NT2/D1 (cell line): ENCODE results near the gene TEK.

ENCODE experiments used
- DNase-seq: peaks from one replicate; pipeline ENCODE4 v3.0.0-alpha.2; 2011; ENCODE audit warnings: low read depth, low spot score
- H3K27me3 ChIP-seq: 2 replicates; pipeline ENCODE4 v1.6.0; 2011; ENCODE audit warnings: mild to moderate bottlenecking; ENCODE audit not compliant: insufficient read length, insufficient read depth
- H3K36me3 ChIP-seq: 2 replicates; pipeline ENCODE4 v1.6.1; 2011; ENCODE audit warnings: mild to moderate bottlenecking, low read length, mixed read lengths; ENCODE audit not compliant: insufficient read depth, insufficient read length
- H3K4me1 ChIP-seq: 2 replicates; pipeline ENCODE4 v1.5.1; 2011; ENCODE audit not compliant: insufficient read depth, insufficient read length
- H3K4me3 ChIP-seq: 2 replicates; pipeline ENCODE4 v1.5.1; 2011; ENCODE audit warnings: low read depth; ENCODE audit not compliant: insufficient read length
- H3K9ac ChIP-seq: 2 replicates; pipeline ENCODE4 v1.6.0; 2011; ENCODE audit warnings: low read depth; ENCODE audit not compliant: insufficient read length
- H3K9me3 ChIP-seq: 2 replicates; pipeline ENCODE4 v1.5.1; 2011; ENCODE audit warnings: mild to moderate bottlenecking, low read length; ENCODE audit not compliant: insufficient read depth
- SUZ12 ChIP-seq: IDR thresholded peaks from 2 replicates; pipeline ENCODE4 v1.6.1; 2011; ENCODE audit not compliant: insufficient read length, insufficient read depth; ENCODE audit errors: extremely low read depth
- YY1 ChIP-seq: IDR thresholded peaks from 2 replicates; pipeline ENCODE4 v1.6.1; 2011; ENCODE audit not compliant: insufficient read length, insufficient read depth
- ZNF274 ChIP-seq: IDR thresholded peaks from 2 replicates; pipeline ENCODE4 v1.6.1; 2011; ENCODE audit warnings: mild to moderate bottlenecking, low read depth, low read length

The TEK gene

DNA sequence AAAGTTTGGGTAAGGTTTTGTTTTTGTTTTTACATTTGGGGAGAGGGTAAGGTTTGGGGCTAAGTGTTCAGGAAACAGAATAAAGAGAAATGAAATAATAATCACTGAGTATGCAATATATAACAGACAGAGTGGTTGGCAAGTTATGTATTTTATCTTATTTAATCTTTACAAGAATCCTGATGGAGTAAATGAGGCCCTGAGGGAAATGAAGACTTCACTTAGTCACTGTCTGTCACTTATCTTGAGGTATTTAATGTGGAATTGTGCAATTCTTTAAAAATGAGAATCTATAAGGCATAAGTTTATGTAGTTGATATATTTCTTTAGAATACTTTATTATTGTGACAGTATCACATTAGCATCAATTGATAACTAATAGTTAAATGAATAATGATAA, 48.1 kb downstream of the TEK start:
- no peak for DNase-seq
- Histone ChIP-seq H3K4me3 (no peak overlapping the region), H3K9ac (no peak overlapping the region), H3K27me3 (no peaks in the 10 kb centered on the region), H3K9me3 (no peaks in the 10 kb centered on the region), H3K4me1 (no peaks in the 10 kb centered on the region), H3K36me3 (peaks cover 24% of the 10 kb centered on the region)
- TF ChIP-seq YY1 (no peak), SUZ12 (no peak), ZNF274 (no peak)

DNA sequence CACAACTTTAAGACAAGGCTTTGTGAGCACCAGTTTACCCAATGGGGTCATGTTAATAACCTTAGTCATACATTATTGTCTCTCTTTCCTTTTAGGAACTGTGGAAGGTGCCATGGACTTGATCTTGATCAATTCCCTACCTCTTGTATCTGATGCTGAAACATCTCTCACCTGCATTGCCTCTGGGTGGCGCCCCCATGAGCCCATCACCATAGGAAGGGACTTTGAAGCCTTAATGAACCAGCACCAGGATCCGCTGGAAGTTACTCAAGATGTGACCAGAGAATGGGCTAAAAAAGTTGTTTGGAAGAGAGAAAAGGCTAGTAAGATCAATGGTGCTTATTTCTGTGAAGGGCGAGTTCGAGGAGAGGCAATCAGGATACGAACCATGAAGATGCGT, 48.7 kb downstream of the TEK start:
- Histone ChIP-seq H3K4me1 (no peaks in the 10 kb centered on the region), H3K27me3 (no peaks in the 10 kb centered on the region), H3K9me3 (no peaks in the 10 kb centered on the region), H3K9ac (no peak overlapping the region), H3K4me3 (no peak overlapping the region), H3K36me3 (peaks cover 24% of the 10 kb centered on the region)
- no peak for DNase-seq
- no peak for TF ChIP-seq SUZ12
- no peak for TF ChIP-seq YY1
- no peak for TF ChIP-seq ZNF274

GRCh38 chr9:27160636-27161035, 51.6 kb downstream of the TEK start:
- no peaks in the 10 kb centered on the region for H3K9me3 ChIP-seq
- TF ChIP-seq SUZ12, result no peak
- TF ChIP-seq ZNF274, result no peak
- TF ChIP-seq YY1, result no peak
- H3K9ac ChIP-seq, result no peak overlapping the region
- no peaks in the 10 kb centered on the region for H3K4me1 ChIP-seq
- H3K36me3 ChIP-seq, result peaks cover 27% of the 10 kb centered on the region
- no peak for DNase-seq
- H3K27me3 ChIP-seq, result no peaks in the 10 kb centered on the region
- no peak overlapping the region for H3K4me3 ChIP-seq

GRCh38 chr9:27162045-27162444, 53.0 kb downstream of the TEK start:
- no peak for DNase-seq
- no peaks in the 10 kb centered on the region for H3K9me3 ChIP-seq
- no peak for TF ChIP-seq YY1
- TF ChIP-seq ZNF274, result no peak
- TF ChIP-seq SUZ12, result no peak
- peaks cover 27% of the 10 kb centered on the region for H3K36me3 ChIP-seq
- H3K9ac ChIP-seq, result no peak overlapping the region
- no peaks in the 10 kb centered on the region for H3K4me1 ChIP-seq
- H3K4me3 ChIP-seq, result no peak overlapping the region
- H3K27me3 ChIP-seq, result no peaks in the 10 kb centered on the region

GRCh38 chr9:27165068-27165467, 56.0 kb downstream of the TEK start:
- H3K27me3 ChIP-seq, result no peaks in the 10 kb centered on the region
- peaks cover 16% of the 10 kb centered on the region for H3K36me3 ChIP-seq
- no peak for DNase-seq
- peaks cover 9% of the 10 kb centered on the region; the same call in 1 of the 2 replicates for H3K9me3 ChIP-seq
- H3K4me1 ChIP-seq, result no peaks in the 10 kb centered on the region
- H3K9ac ChIP-seq, result no peak overlapping the region
- H3K4me3 ChIP-seq, result no peak overlapping the region
- no peak for TF ChIP-seq ZNF274
- no peak for TF ChIP-seq YY1
- no peak for TF ChIP-seq SUZ12

- no peaks in the 10 kb centered on the region for H3K27me3 ChIP-seq
- no peak for DNase-seq
- H3K36me3 ChIP-seq, result peaks cover 19% of the 10 kb centered on the region
- no peaks in the 10 kb centered on the region for H3K4me1 ChIP-seq
- peaks cover 9% of the 10 kb centered on the region; the same call in 1 of the 2 replicates for H3K9me3 ChIP-seq
- H3K9ac ChIP-seq, result no peak overlapping the region
- no peak overlapping the region for H3K4me3 ChIP-seq
- TF ChIP-seq YY1 (no peak), SUZ12 (no peak), ZNF274 (no peak)
Observed at GRCh38 chr9:27165670-27166069, 56.6 kb downstream of the TEK start.

DNA sequence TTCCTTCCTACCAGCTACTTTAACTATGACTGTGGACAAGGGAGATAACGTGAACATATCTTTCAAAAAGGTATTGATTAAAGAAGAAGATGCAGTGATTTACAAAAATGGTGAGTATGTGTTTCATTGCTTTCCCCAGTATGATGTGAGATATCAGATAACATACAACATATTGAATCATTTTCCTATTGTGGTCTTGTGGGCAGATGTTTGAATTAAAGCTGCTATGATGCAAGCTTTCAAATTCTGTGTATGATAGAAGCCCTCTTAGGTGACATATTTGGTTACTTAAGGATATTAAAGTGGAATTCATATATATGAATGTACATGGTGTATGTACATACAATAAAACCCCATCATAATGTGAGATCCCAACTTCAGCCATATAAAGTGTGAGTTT, 59.5 kb downstream of the TEK start:
- peaks cover 31% of the 10 kb centered on the region for H3K36me3 ChIP-seq

DNA sequence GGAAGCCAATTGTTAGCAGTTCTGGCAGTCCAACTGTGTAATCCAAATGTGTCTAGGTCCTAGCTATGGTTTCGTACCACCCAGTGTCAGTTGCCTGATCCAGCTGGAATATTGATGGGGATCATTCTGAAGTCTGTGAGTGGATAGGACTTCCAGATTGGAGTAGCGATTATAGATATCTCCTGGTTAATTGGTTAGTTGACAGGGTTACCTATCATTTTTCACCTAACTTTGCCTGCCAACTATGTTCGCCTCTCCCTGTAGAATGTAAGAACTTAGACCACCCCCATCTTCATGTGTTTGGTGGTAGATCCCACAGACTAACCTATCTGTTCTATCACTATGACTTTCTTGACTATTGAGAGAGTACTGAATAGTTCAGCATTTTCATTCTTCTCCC, 59.9 kb downstream of the TEK start:
- no peak for TF ChIP-seq YY1
- Histone ChIP-seq H3K9ac (no peak overlapping the region), H3K9me3 (peaks cover 9% of the 10 kb centered on the region; the same call in 1 of the 2 replicates), H3K27me3 (no peaks in the 10 kb centered on the region), H3K4me1 (no peaks in the 10 kb centered on the region), H3K36me3 (peaks cover 35% of the 10 kb centered on the region), H3K4me3 (no peak overlapping the region)
- DNase-seq, result no peak

More for the DNA sequence above, 59.5 kb downstream of the TEK start:
- H3K4me1 ChIP-seq, result no peaks in the 10 kb centered on the region
- no peak for TF ChIP-seq ZNF274
- no peak for TF ChIP-seq SUZ12
- TF ChIP-seq YY1, result no peak
- peaks cover 9% of the 10 kb centered on the region; the same call in 1 of the 2 replicates for H3K9me3 ChIP-seq
- no peak overlapping the region for H3K9ac ChIP-seq
- no peak for DNase-seq
- no peak overlapping the region for H3K4me3 ChIP-seq
- no peaks in the 10 kb centered on the region for H3K27me3 ChIP-seq
